AG09309 (cell line): Measurements from ENCODE around the gene BORCS6.

ENCODE experiments used
- DNase-seq: peaks from one replicate; pipeline ENCODE4 v3.0.0-alpha.2; 2010; ENCODE audit warnings: low read depth
- H3K4me3 ChIP-seq: 2 replicates; pipeline ENCODE4 v1.5.1; 2011; ENCODE audit warnings: mild to moderate bottlenecking, low read depth, low read length, moderate library complexity; ENCODE audit not compliant: control insufficient read depth
- CTCF ChIP-seq: IDR thresholded peaks from 2 replicates; pipeline ENCODE4 v1.5.1; 2011; ENCODE audit warnings: mild to moderate bottlenecking, low read depth, low read length, inconsistent platforms; ENCODE audit not compliant: insufficient read depth, control insufficient read depth; ENCODE audit errors: missing control alignments

Gene BORCS6

GRCh38 chr17:8210761-8211458 is 20.9 kb upstream of the BORCS6 start:
- peak overlapping the region; percentile 81 for H3K4me3 ChIP-seq
- DNase-seq: no peak
- no peak for TF ChIP-seq CTCF

- H3K4me3 ChIP-seq: peak within 1 kb of the TSS; percentile 81
- peak; percentile 86 for DNase-seq
- no peak for TF ChIP-seq CTCF
Observed at GRCh38 chr17:8209907-8210760, 20.2 kb upstream of the BORCS6 start, which contains the start of gene AURKB. TSS of gene AURKB (minus strand) at chr17:8210575. CDS start at chr17:8210224, 351 bp downstream.

DNA sequence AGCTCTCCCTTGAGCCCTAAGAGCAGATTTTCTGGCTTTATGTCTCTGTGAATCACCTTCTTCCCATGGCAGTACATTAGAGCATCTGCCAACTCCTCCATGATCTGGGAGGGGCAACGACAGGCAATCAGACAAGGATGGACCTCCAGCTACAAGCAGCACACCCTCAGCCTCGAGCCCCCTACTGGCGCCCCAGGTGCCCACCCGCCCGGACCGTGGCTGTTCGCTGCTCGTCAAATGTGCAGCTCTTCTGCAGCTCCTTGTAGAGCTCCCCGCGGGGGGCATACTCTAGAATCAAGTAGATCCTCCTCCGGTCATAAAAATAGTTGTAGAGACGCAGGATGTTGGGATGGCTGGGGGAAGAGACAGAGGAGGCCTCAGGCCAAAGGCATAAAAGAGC is 16.6 kb upstream of the BORCS6 start:
- no peak overlapping the region for H3K4me3 ChIP-seq
- no peak for DNase-seq
- TF ChIP-seq CTCF: no peak

DNA sequence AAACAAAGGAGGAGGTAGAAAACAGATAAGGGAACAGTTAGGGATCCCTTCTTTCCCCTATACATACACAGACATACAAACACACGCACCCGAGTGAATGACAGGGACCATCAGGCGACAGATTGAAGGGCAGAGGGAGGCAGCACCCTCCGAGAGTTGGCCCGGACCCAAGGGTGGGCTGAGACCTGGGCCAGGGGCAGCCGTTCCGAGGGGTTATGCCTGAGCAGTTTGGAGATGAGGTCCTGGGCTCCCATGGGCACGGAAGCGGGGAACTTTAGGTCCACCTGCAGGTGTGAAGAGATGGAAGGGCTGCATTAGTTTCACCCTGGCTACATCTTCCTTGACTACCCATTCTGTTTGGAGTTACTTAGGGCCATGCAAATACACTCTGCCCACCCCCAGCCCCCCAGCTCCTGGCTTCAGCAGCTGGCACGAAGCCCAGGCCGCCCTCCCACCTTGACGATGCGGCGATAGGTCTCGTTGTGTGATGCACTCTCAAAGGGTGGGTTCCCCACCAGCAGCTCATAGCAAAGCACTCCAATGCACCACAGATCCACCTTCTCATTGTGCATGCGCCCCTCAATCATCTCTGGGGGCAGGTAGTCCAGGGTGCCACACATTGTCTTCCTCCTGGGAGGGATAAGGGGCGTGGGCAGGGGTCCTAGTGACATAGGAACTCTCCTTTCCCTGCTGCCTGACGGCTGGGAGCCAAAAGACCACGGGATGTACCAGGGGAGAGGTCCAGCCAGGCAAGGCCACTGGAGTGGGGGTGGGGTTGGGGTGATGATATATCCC is 15.0 kb upstream of the BORCS6 start:
- no peak overlapping the region for H3K4me3 ChIP-seq
- TF ChIP-seq CTCF: no peak
- DNase-seq: no peak

DNA sequence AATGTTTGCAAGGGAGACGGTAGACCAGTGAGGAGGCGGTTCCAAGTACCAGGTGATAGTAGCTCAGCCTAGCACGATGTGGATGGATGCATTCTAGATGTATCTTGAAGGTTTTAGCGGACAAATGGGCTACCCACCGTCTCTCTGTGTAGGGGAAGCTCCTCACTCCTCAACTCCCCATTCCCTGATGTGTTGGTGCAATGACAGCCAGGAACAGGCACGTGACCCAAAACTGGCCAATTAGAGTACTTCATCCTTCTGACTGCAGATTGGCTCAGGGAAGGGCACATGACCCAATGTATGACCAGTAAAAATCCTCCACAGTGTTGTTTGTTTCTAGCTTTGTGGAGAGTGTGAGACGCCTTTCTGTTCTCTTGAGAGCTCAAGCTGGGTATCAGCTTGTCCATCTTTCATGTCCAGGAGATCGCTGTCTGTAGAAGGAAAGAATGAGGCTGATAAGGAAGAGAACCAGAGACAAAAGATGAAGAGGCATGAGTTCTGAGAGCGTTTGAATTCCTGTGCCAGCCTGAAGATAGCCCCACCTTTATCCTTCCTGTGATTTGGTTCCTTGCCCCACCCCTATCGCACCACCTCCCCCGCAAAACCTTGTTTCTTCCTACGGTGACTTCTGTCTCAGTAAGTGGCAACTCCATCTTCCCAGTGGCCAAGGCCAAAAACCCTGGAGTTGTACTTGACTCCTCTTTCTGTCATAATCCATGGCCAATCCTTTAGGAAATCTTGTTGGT is 2.3 kb upstream of the BORCS6 start:
- TF ChIP-seq CTCF: no peak
- DNase-seq: no peak
- peak overlapping the region; percentile 19 for H3K4me3 ChIP-seq

DNA sequence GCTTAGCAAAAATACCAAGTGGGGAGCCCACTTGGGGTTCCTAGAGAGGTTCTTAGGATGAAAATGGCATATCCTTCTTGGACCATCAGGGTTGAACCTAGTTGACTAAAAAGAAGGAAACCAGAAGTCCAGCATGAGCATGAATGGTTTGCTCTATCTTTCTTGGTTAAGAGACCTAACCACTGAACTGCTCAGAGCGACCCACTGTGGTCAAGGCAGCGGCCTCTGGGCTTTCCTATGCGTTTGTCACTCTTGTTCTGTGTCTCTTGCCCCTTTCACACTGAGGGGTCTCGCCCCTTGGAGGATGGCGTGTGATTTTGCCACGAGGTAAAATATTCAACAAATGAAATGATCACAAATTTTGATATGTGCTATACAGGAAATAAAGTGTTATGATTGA is 526 bp upstream of the BORCS6 start:
- no peak for DNase-seq
- peak overlapping the region; percentile 22; the same call in 1 of the 2 replicates for H3K4me3 ChIP-seq
- TF ChIP-seq CTCF: no peak
